ENCODE measurements around the gene RNGTT.
A peak's percentile ranks its signal among the peaks of the same experiment; 100 is the strongest.
"Not testable (repeated sequence)": the region's sequence is repeated elsewhere in the genome, so short reads cannot be mapped to it uniquely, and the experiment has no call there.

RNGTT gene

GRCh38 chr6:88908598-88909548 is 54.5 kb downstream of the RNGTT start:
- DNase-seq = no peak

GRCh38 chr6:88907148-88907547 is 56.3 kb downstream of the RNGTT start:
- DNase-seq = not testable (repeated sequence)

- DNase-seq = no peak
Observed at GRCh38 chr6:88899569-88900316, 63.7 kb downstream of the RNGTT start.

- DNase-seq = no peak
Observed at GRCh38 chr6:88895911-88896310, 67.5 kb downstream of the RNGTT start.

- DNase-seq = no peak
Observed at GRCh38 chr6:88890860-88891845, 72.3 kb downstream of the RNGTT start.

GRCh38 chr6:88890394-88890793 is 73.0 kb downstream of the RNGTT start:
- no peak for DNase-seq

GRCh38 chr6:88884361-88884760 is 79.1 kb downstream of the RNGTT start:
- DNase-seq = no peak

GRCh38 chr6:88882536-88882935 is 80.9 kb downstream of the RNGTT start:
- no peak for DNase-seq

- DNase-seq = no peak
Observed at GRCh38 chr6:88881451-88881850, 82.0 kb downstream of the RNGTT start.

- no peak for DNase-seq
Observed at GRCh38 chr6:88880021-88880420, 83.4 kb downstream of the RNGTT start.

- DNase-seq = no peak
Observed at GRCh38 chr6:88877893-88878292, 85.5 kb downstream of the RNGTT start.

GRCh38 chr6:88872962-88873361 is 90.5 kb downstream of the RNGTT start:
- no peak for DNase-seq

GRCh38 chr6:88871498-88871897 is 91.9 kb downstream of the RNGTT start:
- DNase-seq = no peak

- peak; percentile 19 for DNase-seq
Observed at GRCh38 chr6:88870717-88871330, 92.6 kb downstream of the RNGTT start.

GRCh38 chr6:88869263-88870020 is 94.0 kb downstream of the RNGTT start:
- no peak for DNase-seq

- DNase-seq = no peak
Observed at GRCh38 chr6:88867841-88868731, 95.3 kb downstream of the RNGTT start.

GRCh38 chr6:88866856-88867255 is 96.6 kb downstream of the RNGTT start:
- DNase-seq = no peak

GRCh38 chr6:88865275-88865674 is 98.1 kb downstream of the RNGTT start:
- DNase-seq = no peak

- DNase-seq = no peak
Observed at GRCh38 chr6:88864359-88865054, 98.9 kb downstream of the RNGTT start.

- no peak for DNase-seq
Observed at GRCh38 chr6:88860310-88860709, 103.1 kb downstream of the RNGTT start.
